H1 (cell line): ENCODE data around the gene SAPCD1. TPM values are rescaled to one million over a fixed set of nuclear protein-coding genes. Genes with fewer than 3 reads are reported as not detected.

Source experiments
- CREB1 ChIP-seq: IDR thresholded peaks from 2 replicates; pipeline ENCODE4 v1.6.1; 2012; ENCODE audit warnings: inconsistent platforms
- CTCF ChIP-seq, 3 experiments: IDR thresholded peaks; 1 replicate in 2 of 3; 2 replicates in 1 of 3; pipeline versions ENCODE4 v1.5.1 to v1.6.1; 2011; ENCODE audit warnings: low read length in 3 of 3, mild to moderate bottlenecking in 3 of 3, inconsistent platforms in 2 of 3, low read depth in 1 of 3, moderate library complexity in 1 of 3; ENCODE audit not compliant: insufficient read depth in 1 of 3; ENCODE audit errors: control extremely low read depth in 1 of 3
- HDAC6 ChIP-seq: IDR thresholded peaks from one replicate; pipeline ENCODE4 v1.7.1; 2012; ENCODE audit warnings: low read depth, mild to moderate bottlenecking, inconsistent platforms, low read length, moderate library complexity
- KDM1A ChIP-seq: fragments of 200-600, 300-600 bp; sonication (generic); IDR thresholded peaks from 2 replicates; pipeline ENCODE4 v1.7.1; 2016; ENCODE audit warnings: mild to moderate bottlenecking, low read length, borderline replicate concordance
- KDM5A ChIP-seq: fragments of 200-600 bp; IDR thresholded peaks from 2 replicates; pipeline ENCODE4 v1.7.1; 2012; ENCODE audit warnings: mild to moderate bottlenecking, low read length, inconsistent platforms, mixed read lengths
- TCF12 ChIP-seq: IDR thresholded peaks from 2 replicates; pipeline ENCODE4 v1.6.1; 2011; ENCODE audit warnings: low read depth, mild to moderate bottlenecking, low read length
- polyA plus RNA-seq, 7 experiments: library from polyadenylated mRNA; depleted of rRNA in 3 of 7; stranded (reverse) in 5 of 7; unstranded in 2 of 7; fragments of >200 nt in 5 of 7; fragments of 200-250 nt in 2 of 7; gene quantifications; 1 replicate in 5 of 7; 2 replicates in 1 of 7; 4 replicates in 1 of 7; pipeline versions ENCODE4 v1.2.1 to v1.2.3, GENCODE V29; 2011 to 2013; ENCODE audit warnings: missing spikeins in 2 of 7, mixed read lengths in 2 of 7
- total RNA-seq: library from RNA; stranded (reverse); fragmentation: NEBNext Ultra II Directional; extraction: Animal tissue kit (Norgen Biotek cat#: 25700); gene quantifications from 2 replicates; pipeline ENCODE4 v1.2.1, GENCODE V29; 2021

Gene SAPCD1
- total and polyA plus RNA-seq, 2 of the 8 experiments (the other 6 are each of a cell fraction or from before 2014, with no cell fraction given) = 3.1 to 5.9 TPM

- TF ChIP-seq HDAC6 = no peak
- peak in 2 of 3 experiments; percentile 85 to 95; a peak in 3 of 4 replicates for TF ChIP-seq CTCF (IDR thresholded peaks at IDR 0.05; ENCODE audit: control extremely low read depth in 1 of 3, insufficient read depth in 1 of 3, low read depth in 1 of 3, low read length in 3 of 3)
- TF ChIP-seq CREB1 = no peak; the same call in 1 of the 2 replicates
- TF ChIP-seq KDM5A = no peak
- peak; percentile 63; the same call in 1 of the 2 replicates for TF ChIP-seq KDM1A
- no peak for TF ChIP-seq TCF12
Measured at GRCh38 chr6:31769684-31770371, 7.4 kb downstream of the SAPCD1 start (continued).
